A549 treated with CORT108297 at 1 μM for 4 hours (cell line): ENCODE measurements around the gene SNRNP35. TPM values are rescaled to one million over a fixed set of nuclear protein-coding genes. Genes with fewer than 3 reads are reported as not detected.

Source experiments
- total RNA-seq: library from RNA; stranded (reverse); fragments of 200-300 nt; extraction: Qiagen RNA extraction; gene quantifications from 5 replicates; pipeline ENCODE4 v1.2.3, GENCODE V29; 2022

SNRNP35 gene
- total RNA-seq, result 18.4 to 20.5 TPM (median 19.2 TPM) in 5 replicates

GRCh38 chr12:123457980-123458779 lies at the start of gene SNRNP35:
TSS of gene SNRNP35 (plus strand) at chr12:123458139. CDS start at chr12:123465541, 7,402 bp downstream.

GRCh38 chr12:123436017-123436964 lies 21.6 kb upstream of the SNRNP35 start, which contains the start of gene RILPL2:
TSS of gene RILPL2 (minus strand) at chr12:123436684. CDS start at chr12:123436420, 264 bp downstream.

Other genes starting within 250 kb of the SNRNP35 start
- gene MPHOSPH9, start 225.0 kb upstream of the SNRNP35 start, total RNA-seq, result 16.9 to 29.9 TPM (median 21.6 TPM) in 5 replicates
- 10.8 to 19.5 TPM (median 16.0 TPM) in 5 replicates for gene MTRFR, start 224.7 kb upstream of the SNRNP35 start, total RNA-seq
- gene CDK2AP1, start 186.3 kb upstream of the SNRNP35 start, total RNA-seq, result 112 to 174 TPM (median 170 TPM) in 5 replicates
- 19.1 to 25.9 TPM (median 24.5 TPM) in 5 replicates for gene SBNO1, start 93.3 kb upstream of the SNRNP35 start, total RNA-seq
- 49.0 to 56.3 TPM (median 52.3 TPM) in 5 replicates for gene KMT5A, start 74.0 kb upstream of the SNRNP35 start, total RNA-seq
- 1.4 to 2.0 TPM (median 1.8 TPM) in 5 replicates for gene RILPL2, start 21.5 kb upstream of the SNRNP35 start, total RNA-seq
- gene RILPL1, start 75.6 kb downstream of the SNRNP35 start, total RNA-seq, result 8.4 to 14.2 TPM (median 12.8 TPM) in 5 replicates
- gene TMED2, start 126.4 kb downstream of the SNRNP35 start, total RNA-seq, result 170 to 199 TPM (median 185 TPM) in 5 replicates
- gene DDX55, start 144.0 kb downstream of the SNRNP35 start, total RNA-seq, result 31.0 to 34.5 TPM (median 33.3 TPM) in 5 replicates
- gene EIF2B1, start 175.5 kb downstream of the SNRNP35 start, total RNA-seq, result 31.5 to 40.3 TPM (median 33.8 TPM) in 5 replicates
- gene GTF2H3, start 175.7 kb downstream of the SNRNP35 start, total RNA-seq, result 23.5 to 41.3 TPM (median 27.0 TPM) in 5 replicates
- 11.3 to 13.8 TPM (median 13.6 TPM) in 5 replicates for gene TCTN2, start 213.0 kb downstream of the SNRNP35 start, total RNA-seq